ENCODE measurements around the gene B4GALT1.
"Not testable (repeated sequence)": the region's sequence is repeated elsewhere in the genome, so short reads cannot be mapped to it uniquely, and the experiment has no call there.

B4GALT1 gene

DNA sequence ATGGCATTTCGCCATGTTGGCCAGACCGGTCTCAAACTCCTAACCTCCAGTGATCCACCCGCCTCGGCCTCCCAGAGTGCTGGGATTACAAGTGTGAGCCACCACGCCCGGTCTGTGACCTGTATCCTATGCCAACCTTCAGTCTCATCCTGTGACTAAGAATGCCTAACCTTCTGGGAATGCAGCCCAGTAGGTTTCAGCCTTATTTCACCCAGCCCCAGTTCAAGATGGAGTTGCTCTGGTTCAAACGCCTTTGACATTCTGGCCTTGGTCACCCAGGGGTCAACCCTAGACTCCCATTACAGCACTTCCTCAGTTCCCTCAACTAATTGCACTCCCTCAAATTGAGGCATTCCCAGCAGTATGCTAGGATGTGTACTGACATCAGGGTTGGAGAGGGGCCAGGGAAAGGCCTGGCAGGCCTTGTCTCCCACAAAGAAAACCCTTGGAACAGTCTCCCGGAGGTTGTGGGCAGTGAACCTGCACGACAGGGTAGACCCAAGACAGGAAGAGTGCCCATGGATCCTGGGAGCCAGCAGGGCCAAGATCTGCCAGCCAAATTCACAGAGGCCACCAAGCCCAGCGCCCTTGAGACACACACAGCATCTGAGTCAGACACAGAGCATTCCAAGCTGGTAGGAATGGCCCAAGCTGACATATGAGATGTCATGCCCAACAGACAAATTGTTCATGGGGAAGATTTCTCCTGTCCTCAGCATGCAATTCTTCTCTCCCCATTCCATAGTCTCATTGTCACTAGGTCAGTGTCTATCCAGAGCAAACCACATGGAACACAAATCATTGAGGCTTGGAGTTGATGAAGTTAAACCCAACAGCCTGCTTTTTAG is 65.8 kb downstream of the B4GALT1 start:
- H3K9ac ChIP-seq (ENCODE audit: low read depth, low read length) = no peak overlapping the region
- no peak overlapping the region for H3K27ac ChIP-seq (ENCODE audit: low read length)
- no peaks in the 10 kb centered on the region for H3K4me1 ChIP-seq (ENCODE audit: insufficient read depth, low read length)
- H3K4me3 ChIP-seq (ENCODE audit: low read length) = no peak overlapping the region
- H3K9me3 ChIP-seq (ENCODE audit: insufficient read depth, low read depth, low read length) = no peaks in the 10 kb centered on the region
- H3K27me3 ChIP-seq (ENCODE audit: insufficient read depth, low read length) = no peaks in the 10 kb centered on the region
- no peaks in the 10 kb centered on the region for H3K36me3 ChIP-seq (ENCODE audit: insufficient read depth, low read depth, low read length)

DNA sequence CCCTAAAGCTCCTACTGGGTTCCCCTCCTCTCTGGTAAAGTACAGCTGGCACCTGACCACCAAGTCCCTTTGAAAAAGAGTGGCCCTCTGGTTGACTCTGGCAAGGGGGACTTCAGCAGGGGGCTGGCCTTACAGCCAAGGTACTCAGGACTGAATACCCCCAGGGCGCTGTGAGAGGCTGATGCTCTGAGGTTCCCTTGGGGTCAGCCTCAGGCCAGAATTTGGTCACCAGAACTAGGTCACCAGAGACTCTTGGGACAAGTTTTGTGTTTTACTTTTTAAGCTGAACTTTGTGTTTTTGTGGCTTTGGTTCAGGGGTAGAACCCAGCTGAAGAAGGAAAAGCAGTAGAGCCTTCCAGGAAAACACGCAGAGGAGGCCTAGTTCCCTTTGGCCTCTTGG is 67.4 kb downstream of the B4GALT1 start:
- H3K4me3 ChIP-seq (ENCODE audit: low read length) = no peak overlapping the region
- H3K27ac ChIP-seq (ENCODE audit: low read length) = no peak overlapping the region
- no peaks in the 10 kb centered on the region for H3K9me3 ChIP-seq (ENCODE audit: insufficient read depth, low read depth, low read length)
- H3K27me3 ChIP-seq (ENCODE audit: insufficient read depth, low read length) = no peaks in the 10 kb centered on the region
- H3K9ac ChIP-seq (ENCODE audit: low read depth, low read length) = no peak overlapping the region
- no peaks in the 10 kb centered on the region for H3K4me1 ChIP-seq (ENCODE audit: insufficient read depth, low read length)
- H3K36me3 ChIP-seq (ENCODE audit: insufficient read depth, low read depth, low read length) = no peaks in the 10 kb centered on the region

DNA sequence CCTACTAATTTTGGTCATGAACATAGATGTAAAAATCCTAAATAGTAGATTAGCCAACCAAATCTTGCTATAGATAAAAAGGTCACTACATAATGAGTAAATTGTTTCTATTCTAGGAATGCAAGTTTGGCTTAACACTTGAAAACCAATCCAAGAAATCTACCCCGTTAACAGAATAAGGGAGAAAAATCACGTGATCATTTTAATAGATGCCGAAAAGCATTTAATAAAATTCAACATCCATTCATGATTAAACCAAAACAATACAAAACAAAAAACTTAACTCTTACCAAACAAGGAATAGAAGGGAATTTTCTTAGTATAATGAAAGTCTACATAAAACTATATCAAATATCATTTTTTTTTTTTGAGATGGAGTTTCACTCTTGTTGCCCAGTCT is 69.9 kb downstream of the B4GALT1 start:
- no peak overlapping the region for H3K27ac ChIP-seq (ENCODE audit: low read length)
- H3K4me1 ChIP-seq (ENCODE audit: insufficient read depth, low read length) = no peaks in the 10 kb centered on the region
- no peaks in the 10 kb centered on the region for H3K27me3 ChIP-seq (ENCODE audit: insufficient read depth, low read length)
- H3K9ac ChIP-seq (ENCODE audit: low read depth, low read length) = no peak overlapping the region
- H3K4me3 ChIP-seq (ENCODE audit: low read length) = no peak overlapping the region
- H3K36me3 ChIP-seq (ENCODE audit: insufficient read depth, low read depth, low read length) = no peaks in the 10 kb centered on the region
- H3K9me3 ChIP-seq (ENCODE audit: insufficient read depth, low read depth, low read length) = no peaks in the 10 kb centered on the region

- H3K4me1 ChIP-seq (ENCODE audit: insufficient read depth, low read length) = no peaks in the 10 kb centered on the region
- H3K9ac ChIP-seq (ENCODE audit: low read depth, low read length) = no peak overlapping the region
- H3K9me3 ChIP-seq (ENCODE audit: insufficient read depth, low read depth, low read length) = no peaks in the 10 kb centered on the region
- H3K27ac ChIP-seq (ENCODE audit: low read length) = no peak overlapping the region
- H3K36me3 ChIP-seq (ENCODE audit: insufficient read depth, low read depth, low read length) = no peaks in the 10 kb centered on the region
- no peaks in the 10 kb centered on the region for H3K27me3 ChIP-seq (ENCODE audit: insufficient read depth, low read length)
- H3K4me3 ChIP-seq (ENCODE audit: low read length) = no peak overlapping the region
These were observed 74.5 kb downstream of the B4GALT1 start for GRCh38 chr9:33092634-33093033.

GRCh38 chr9:33085672-33086071 is 81.5 kb downstream of the B4GALT1 start:
- not testable (repeated sequence) for H3K36me3 ChIP-seq (ENCODE audit: insufficient read depth, low read depth, low read length); H3K9ac ChIP-seq (ENCODE audit: low read depth, low read length); H3K4me1 ChIP-seq (ENCODE audit: insufficient read depth, low read length); H3K27me3 ChIP-seq (ENCODE audit: insufficient read depth, low read length); H3K9me3 ChIP-seq (ENCODE audit: insufficient read depth, low read depth, low read length); H3K27ac ChIP-seq (ENCODE audit: low read length); H3K4me3 ChIP-seq (ENCODE audit: low read length)

GRCh38 chr9:33082538-33083326 is 84.4 kb downstream of the B4GALT1 start:
- Histone ChIP-seq H3K27me3 (ENCODE audit: insufficient read depth, low read length) (no peaks in the 10 kb centered on the region), H3K9me3 (ENCODE audit: insufficient read depth, low read depth, low read length) (peaks cover 3% of the 10 kb centered on the region; the same call in 1 of the 2 replicates), H3K9ac (ENCODE audit: low read depth, low read length) (no peak overlapping the region), H3K4me1 (ENCODE audit: insufficient read depth, low read length) (no peaks in the 10 kb centered on the region), H3K27ac (ENCODE audit: low read length) (no peak overlapping the region), H3K36me3 (ENCODE audit: insufficient read depth, low read depth, low read length) (no peaks in the 10 kb centered on the region), H3K4me3 (ENCODE audit: low read length) (no peak overlapping the region)

DNA sequence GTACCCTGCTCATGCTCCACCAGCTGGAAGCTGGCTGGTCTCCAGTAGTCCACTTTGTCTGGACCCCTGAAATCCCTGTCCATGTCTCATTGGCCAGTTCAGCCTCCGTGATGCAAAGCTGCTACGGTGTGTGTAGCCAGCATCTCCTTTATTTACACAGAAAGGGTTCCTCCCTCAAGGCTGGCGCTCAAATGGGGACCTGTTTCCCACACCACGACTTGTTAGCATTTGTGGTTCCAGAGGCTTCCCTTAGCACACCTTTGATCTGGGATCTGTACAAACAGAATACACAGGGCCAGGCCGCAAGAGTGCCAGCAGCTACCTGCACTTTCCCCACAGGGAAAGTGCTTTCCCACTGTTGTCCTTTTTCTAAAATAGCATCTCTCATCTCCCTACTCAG is 85.0 kb downstream of the B4GALT1 start:
- Histone ChIP-seq H3K36me3 (ENCODE audit: insufficient read depth, low read depth, low read length) (no peaks in the 10 kb centered on the region), H3K9ac (ENCODE audit: low read depth, low read length) (no peak overlapping the region), H3K4me1 (ENCODE audit: insufficient read depth, low read length) (no peaks in the 10 kb centered on the region), H3K9me3 (ENCODE audit: insufficient read depth, low read depth, low read length) (peaks cover 3% of the 10 kb centered on the region; the same call in 1 of the 2 replicates), H3K4me3 (ENCODE audit: low read length) (no peak overlapping the region), H3K27me3 (ENCODE audit: insufficient read depth, low read length) (no peaks in the 10 kb centered on the region), H3K27ac (ENCODE audit: low read length) (no peak overlapping the region)

DNA sequence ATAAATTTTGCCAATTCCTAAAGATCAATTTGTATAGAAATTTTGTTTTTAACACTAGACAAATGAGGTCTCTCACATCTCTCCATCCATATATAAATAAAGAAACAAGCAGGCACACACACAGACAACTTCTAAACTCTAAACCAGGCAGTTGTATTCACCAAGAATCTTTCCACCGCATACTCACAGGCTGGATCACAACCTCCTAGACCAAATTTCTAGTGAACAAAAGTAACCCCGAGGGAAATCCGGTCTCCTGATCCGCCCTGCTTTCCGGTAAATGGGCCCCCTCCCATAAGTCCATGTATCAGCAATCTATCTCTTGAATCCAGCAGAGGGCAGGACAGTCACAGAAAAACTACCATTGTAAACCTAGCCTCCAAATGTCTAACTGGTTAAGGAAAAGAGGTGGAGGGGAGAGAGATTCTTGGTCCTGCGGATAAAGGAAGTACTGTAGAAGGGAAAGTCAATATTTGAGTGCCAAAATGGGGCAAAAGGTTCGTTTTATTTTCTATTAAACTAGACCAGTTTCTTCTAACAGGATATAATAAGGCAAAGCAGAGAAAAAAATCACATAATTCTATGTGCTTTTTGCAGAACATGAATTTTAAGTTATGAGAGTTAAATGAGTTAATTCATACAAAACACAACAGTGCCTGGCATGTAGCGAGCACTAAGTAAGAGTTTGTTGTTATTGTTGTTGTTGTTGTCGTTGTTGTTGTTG is 85.8 kb downstream of the B4GALT1 start:
- Histone ChIP-seq H3K27me3 (ENCODE audit: insufficient read depth, low read length) (no peaks in the 10 kb centered on the region), H3K36me3 (ENCODE audit: insufficient read depth, low read depth, low read length) (no peaks in the 10 kb centered on the region), H3K4me1 (ENCODE audit: insufficient read depth, low read length) (no peaks in the 10 kb centered on the region), H3K4me3 (ENCODE audit: low read length) (peak overlapping the region; percentile 43; the same call in 1 of the 2 replicates), H3K9ac (ENCODE audit: low read depth, low read length) (peak overlapping the region; percentile 24; the same call in 1 of the 2 replicates), H3K27ac (ENCODE audit: low read length) (no peak overlapping the region), H3K9me3 (ENCODE audit: insufficient read depth, low read depth, low read length) (peaks cover 3% of the 10 kb centered on the region; the same call in 1 of the 2 replicates)

GRCh38 chr9:33080534-33080933 is 86.6 kb downstream of the B4GALT1 start:
- Histone ChIP-seq H3K27ac (ENCODE audit: low read length) (no peak overlapping the region), H3K4me3 (ENCODE audit: low read length) (peak overlapping the region; percentile 43; the same call in 1 of the 2 replicates), H3K36me3 (ENCODE audit: insufficient read depth, low read depth, low read length) (no peaks in the 10 kb centered on the region), H3K9ac (ENCODE audit: low read depth, low read length) (no peak overlapping the region; the same call in 1 of the 2 replicates), H3K4me1 (ENCODE audit: insufficient read depth, low read length) (no peaks in the 10 kb centered on the region), H3K27me3 (ENCODE audit: insufficient read depth, low read length) (no peaks in the 10 kb centered on the region), H3K9me3 (ENCODE audit: insufficient read depth, low read depth, low read length) (peaks cover 3% of the 10 kb centered on the region; the same call in 1 of the 2 replicates)

DNA sequence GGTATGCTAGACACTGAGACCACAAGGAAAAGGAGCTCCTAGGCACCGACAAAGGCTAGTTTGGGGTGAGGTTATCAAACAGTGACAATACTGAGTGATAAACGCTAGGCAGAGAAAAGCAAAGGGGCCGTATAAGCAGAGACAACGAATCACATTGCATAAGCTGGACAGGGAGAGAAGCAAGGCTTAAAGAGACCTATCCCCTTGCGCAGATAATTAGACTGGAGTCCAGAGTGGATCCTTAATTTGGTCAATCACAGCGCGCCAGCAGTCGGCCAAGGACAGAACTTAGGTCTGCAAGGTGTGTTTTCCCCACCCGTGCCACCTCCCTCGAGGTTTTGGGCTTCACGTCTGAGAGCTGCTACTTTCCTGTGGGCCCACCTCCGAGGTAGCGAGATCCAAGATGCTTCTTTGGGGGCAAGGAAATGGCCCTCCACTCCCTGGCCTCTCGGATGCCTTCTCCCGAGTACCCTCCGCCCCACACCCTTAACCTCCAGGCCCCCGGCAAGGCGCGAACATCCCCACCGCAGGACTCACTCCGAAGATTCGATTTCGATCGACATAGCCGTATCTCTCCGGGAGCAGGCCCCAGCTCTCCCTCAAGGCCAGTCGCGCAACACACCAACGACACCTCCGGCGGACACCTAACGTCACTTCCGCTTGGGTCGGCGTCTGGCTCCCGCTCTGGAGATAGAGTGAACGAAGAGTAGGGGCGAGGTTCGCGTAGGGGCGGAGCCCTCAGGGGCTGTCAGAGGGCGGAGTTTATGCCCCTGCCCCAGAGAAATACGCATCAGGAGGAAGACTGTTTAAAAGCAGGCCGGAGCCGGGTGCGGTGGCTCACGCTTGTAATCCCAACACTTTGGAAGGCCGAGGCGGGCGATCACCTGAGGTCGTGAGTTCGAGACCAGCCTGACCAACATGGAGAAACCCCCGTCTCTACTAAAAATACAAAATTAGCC is 90.8 kb downstream of the B4GALT1 start, which contains the start of gene SMU1:
SMU1 (minus strand) TSS at position 629 of the 959 bp plus-strand sequence; CDS start at position 563, 66 bp downstream.
- Histone ChIP-seq H3K4me1 (ENCODE audit: insufficient read depth, low read length) (no peaks in the 10 kb centered on the region), H3K36me3 (ENCODE audit: insufficient read depth, low read depth, low read length) (peaks cover 30% of the 10 kb centered on the region), H3K9ac (ENCODE audit: low read depth, low read length) (peak within 1 kb of the TSS; percentile 95), H3K9me3 (ENCODE audit: insufficient read depth, low read depth, low read length) (no peaks in the 10 kb centered on the region), H3K4me3 (ENCODE audit: low read length) (peak within 1 kb of the TSS; percentile 90), H3K27ac (ENCODE audit: low read length) (peak within 1 kb of the TSS; percentile 22), H3K27me3 (ENCODE audit: insufficient read depth, low read length) (no peaks in the 10 kb centered on the region)
